ENCODE data around the gene PYGB. TPM values are rescaled to one million over a fixed set of nuclear protein-coding genes. Genes with fewer than 3 reads are reported as not detected.

Gene PYGB
- total and polyA plus RNA-seq, 2 donors (not counting 1 experiment from before 2014, with no cell fraction given) = 22.5 to 30.6 TPM

- ATAC-seq (ENCODE audit: low read depth) (no peak), DNase-seq (no peak)
- WGBS (ENCODE audit: insufficient coverage) = 98% methylated on average over 27 of the region's 29 CpGs
- Histone ChIP-seq H3K79me2 (ENCODE audit: control insufficient read depth, insufficient read depth, low read length) (no peaks in the 10 kb centered on the region), H2AFZ (ENCODE audit: insufficient read depth, low read depth, low read length, poor library complexity, severe bottlenecking) (no peak overlapping the region), H3K27ac (ENCODE audit: low read length in 2 of 2) (no peak overlapping the region), H4K20me1 (ENCODE audit: control insufficient read depth, insufficient read depth, low read length, poor library complexity, severe bottlenecking) (no peaks in the 10 kb centered on the region), H3K4me3 (ENCODE audit: control extremely low read depth in 1 of 5, extremely low read depth in 1 of 5, insufficient read depth in 1 of 5, low read depth in 2 of 5, low read length in 4 of 5) (no peak overlapping the region), H3K27me3 (replicated peaks in 1 of 4; ENCODE audit: control extremely low read depth in 1 of 4, control insufficient read depth in 3 of 4, insufficient read depth in 4 of 4, low read length in 3 of 4) (no peaks in the 10 kb centered on the region), H3K9ac (ENCODE audit: low read length) (no peak overlapping the region), H3K36me3 (replicated peaks in 1 of 2; ENCODE audit: control extremely low read depth in 1 of 2, control insufficient read depth in 1 of 2, extremely low read depth in 1 of 2, insufficient read depth in 2 of 2, low read length in 1 of 2) (peaks cover 0 to 10% of the 10 kb centered on the region in 2 experiments), H3K9me3 (ENCODE audit: control extremely low read depth in 1 of 3, control insufficient read depth in 2 of 3, insufficient read depth in 1 of 3, low read length in 2 of 3) (no peaks in the 10 kb centered on the region), H3K4me2 (replicated peaks; ENCODE audit: low read depth, low read length, poor library complexity, severe bottlenecking) (no peak overlapping the region), H3K4me1 (ENCODE audit: control insufficient read depth in 2 of 2, insufficient read depth in 2 of 2, low read length in 2 of 2) (no peaks in the 10 kb centered on the region)
- ChIA-PET CTCF (interaction anchor here (1.2 kb wide), 1 partner anchor 25 kb away, joined by 3 read pairs; no protein-coding TSS in a partner anchor), POLR2A (no interaction called here)
- no peak for TF ChIP-seq EZH2 (IDR thresholded peaks at IDR 0.05; ENCODE audit: borderline replicate concordance, insufficient read depth, low read depth, low read length, poor library complexity, severe bottlenecking)
- TF ChIP-seq, protein P1, sequence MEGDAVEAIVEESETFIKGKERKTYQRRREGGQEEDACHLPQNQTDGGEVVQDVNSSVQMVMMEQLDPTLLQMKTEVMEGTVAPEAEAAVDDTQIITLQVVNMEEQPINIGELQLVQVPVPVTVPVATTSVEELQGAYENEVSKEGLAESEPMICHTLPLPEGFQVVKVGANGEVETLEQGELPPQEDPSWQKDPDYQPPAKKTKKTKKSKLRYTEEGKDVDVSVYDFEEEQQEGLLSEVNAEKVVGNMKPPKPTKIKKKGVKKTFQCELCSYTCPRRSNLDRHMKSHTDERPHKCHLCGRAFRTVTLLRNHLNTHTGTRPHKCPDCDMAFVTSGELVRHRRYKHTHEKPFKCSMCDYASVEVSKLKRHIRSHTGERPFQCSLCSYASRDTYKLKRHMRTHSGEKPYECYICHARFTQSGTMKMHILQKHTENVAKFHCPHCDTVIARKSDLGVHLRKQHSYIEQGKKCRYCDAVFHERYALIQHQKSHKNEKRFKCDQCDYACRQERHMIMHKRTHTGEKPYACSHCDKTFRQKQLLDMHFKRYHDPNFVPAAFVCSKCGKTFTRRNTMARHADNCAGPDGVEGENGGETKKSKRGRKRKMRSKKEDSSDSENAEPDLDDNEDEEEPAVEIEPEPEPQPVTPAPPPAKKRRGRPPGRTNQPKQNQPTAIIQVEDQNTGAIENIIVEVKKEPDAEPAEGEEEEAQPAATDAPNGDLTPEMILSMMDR (IDR thresholded peaks at IDR 0.05) = no peak
- no peak overlapping the region for H3K4me3 Mint-ChIP-seq
- H3K27me3 Mint-ChIP-seq = no peaks in the 10 kb centered on the region
- no peaks in the 10 kb centered on the region for H3K9me3 Mint-ChIP-seq (ENCODE audit: insufficient read depth)
- no peak overlapping the region for H3K27ac Mint-ChIP-seq
- intact Hi-C loops (cut with micrococcal nuclease) = no loop called here
- no peaks in the 10 kb centered on the region for H3K4me1 Mint-ChIP-seq
Measured at GRCh38 chr20:25221592-25222460, 26.1 kb upstream of the PYGB start.

DNA sequence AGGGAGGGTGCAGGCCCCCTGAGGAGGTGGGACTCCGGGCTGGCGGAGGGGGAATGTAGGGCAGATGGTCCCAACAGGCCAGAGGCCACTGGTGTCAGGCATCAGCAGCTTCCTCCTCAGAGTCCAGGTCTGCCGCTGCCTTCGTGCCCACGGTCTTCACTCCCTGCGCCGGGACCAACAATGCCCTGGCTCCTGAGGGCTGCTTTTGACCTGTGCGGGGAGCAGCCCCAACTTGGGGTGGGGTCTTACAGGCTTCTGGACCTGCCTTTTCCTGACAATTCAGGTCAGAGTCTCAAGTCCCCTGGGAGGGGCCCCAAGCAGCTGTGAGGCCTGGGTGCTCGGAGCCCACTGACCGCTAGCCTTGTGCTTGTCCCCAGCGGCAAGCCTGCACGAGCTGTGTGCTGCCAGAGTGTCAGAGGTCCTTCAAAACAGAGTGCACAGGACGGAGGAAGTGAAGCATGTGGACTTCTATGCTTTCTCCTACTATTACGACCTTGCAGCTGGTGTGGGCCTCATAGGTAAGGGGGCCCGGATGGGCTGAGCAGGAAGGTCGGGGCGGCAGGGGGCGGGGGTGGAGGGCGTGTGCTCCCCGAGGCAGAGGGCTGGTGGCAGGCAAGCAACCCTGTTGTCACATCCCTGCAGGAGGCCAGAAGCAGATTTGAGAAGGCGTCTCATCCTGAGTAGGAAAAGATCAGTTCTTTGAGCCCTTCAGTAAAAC, 25.3 kb upstream of the PYGB start:
- no peak overlapping the region for H3K9ac ChIP-seq (ENCODE audit: low read length)
- no peaks in the 10 kb centered on the region for H3K27me3 ChIP-seq (replicated peaks in 1 of 4; ENCODE audit: control extremely low read depth in 1 of 4, control insufficient read depth in 3 of 4, insufficient read depth in 4 of 4, low read length in 3 of 4)
- no peaks in the 10 kb centered on the region for H3K79me2 ChIP-seq (ENCODE audit: control insufficient read depth, insufficient read depth, low read length)
- no peaks in the 10 kb centered on the region for H3K4me1 ChIP-seq (ENCODE audit: control insufficient read depth in 2 of 2, insufficient read depth in 2 of 2, low read length in 2 of 2)
- DNase-seq (no peak), ATAC-seq (ENCODE audit: low read depth) (no peak)
- Mint-ChIP-seq H3K4me3 (no peak overlapping the region), H3K9me3 (ENCODE audit: insufficient read depth) (no peaks in the 10 kb centered on the region), H3K27ac (no peak overlapping the region), H3K27me3 (no peaks in the 10 kb centered on the region), H3K4me1 (no peaks in the 10 kb centered on the region)
- CTCF ChIA-PET = no interaction called here
- intact Hi-C loops (cut with micrococcal nuclease) = no loop called here
- H4K20me1 ChIP-seq (ENCODE audit: control insufficient read depth, insufficient read depth, low read length, poor library complexity, severe bottlenecking) = no peaks in the 10 kb centered on the region
- H3K4me3 ChIP-seq (ENCODE audit: control extremely low read depth in 1 of 5, extremely low read depth in 1 of 5, insufficient read depth in 1 of 5, low read depth in 2 of 5, low read length in 4 of 5) = no peak overlapping the region
- H3K27ac ChIP-seq (ENCODE audit: low read length in 2 of 2) = no peak overlapping the region
- no peaks in the 10 kb centered on the region for H3K9me3 ChIP-seq (ENCODE audit: control extremely low read depth in 1 of 3, control insufficient read depth in 2 of 3, insufficient read depth in 1 of 3, low read length in 2 of 3)
- peaks cover 0 to 5% of the 10 kb centered on the region in 2 experiments for H3K36me3 ChIP-seq (replicated peaks in 1 of 2; ENCODE audit: control extremely low read depth in 1 of 2, control insufficient read depth in 1 of 2, extremely low read depth in 1 of 2, insufficient read depth in 2 of 2, low read length in 1 of 2)
- no peak overlapping the region for H3K4me2 ChIP-seq (replicated peaks; ENCODE audit: low read depth, low read length, poor library complexity, severe bottlenecking)
- no peak overlapping the region for H2AFZ ChIP-seq (ENCODE audit: insufficient read depth, low read depth, low read length, poor library complexity, severe bottlenecking)
- POLR2A ChIA-PET = no interaction called here
- TF ChIP-seq, protein P1 (IDR thresholded peaks at IDR 0.05) = no peak
- TF ChIP-seq EZH2 (IDR thresholded peaks at IDR 0.05; ENCODE audit: borderline replicate concordance, insufficient read depth, low read depth, low read length, poor library complexity, severe bottlenecking) = no peak
- 92% methylated on average over 21 of the region's 21 CpGs for WGBS (ENCODE audit: insufficient coverage)

Measured in B cell (primary cell).